HepG2 (cell line): ENCODE results near the gene IHH. TPM values are rescaled to one million over a fixed set of nuclear protein-coding genes. Genes with fewer than 3 reads are reported as not detected.

ENCODE experiments used
- ATAC-seq: fragments of 200-7000 bp; cut with Tn5 transposase; 3 replicates; pipeline ENCODE4 v1.9.1; 2020; ENCODE audit warnings: mild to moderate bottlenecking, moderate library complexity
- BruUV-seq: library from RNA; stranded (reverse); fragments of 400-500 nt; replicated peaks from 2 replicates; lab custom pipeline; 2021; lab: Mats Ljungman, UMichigan
- CTCF ChIA-PET: fragments of 300-600 bp; formaldehyde crosslinking; extraction: SDS; loops from one replicate; lab custom pipeline; 2021; ENCODE audit warnings: low total read pairs, inconsistent platforms, low intra/inter-chr PET ratio; lab: Yijun Ruan, JAX
- POLR2A ChIA-PET: fragments of 350-600 bp; sonication (Branson Sonifier 250); formaldehyde crosslinking; loops from one replicate; lab custom pipeline; 2020; ENCODE audit warnings: antibody characterized with exemption, inconsistent platforms; lab: Yijun Ruan, JAX
- DNase-seq: peaks from one replicate; pipeline ENCODE4 v3.0.0-alpha.2; 2015; ENCODE audit warnings: low spot score
- FAIRE-seq: peaks from 3 replicates; lab custom pipeline; 2011; peaks lifted over from hg19 to GRCh38; lab: Jason Lieb, UNC
- H2AFZ ChIP-seq: one replicate; pipeline ENCODE4 v1.6.1; 2011; ENCODE audit warnings: low read length, inconsistent platforms
- H3K27ac ChIP-seq: fragments of 300-600 bp; 3 replicates; pipeline ENCODE4 v1.8.0; 2011; ENCODE audit warnings: mixed run types, mild to moderate bottlenecking, mixed read lengths, low read length, inconsistent platforms; ENCODE audit not compliant: insufficient read depth; ENCODE audit errors: extremely low read length
- H3K27me3 ChIP-seq, 2 experiments: fragments of 200-600 bp in 1 of 2; 2 replicates in 1 of 2; 3 replicates in 1 of 2; pipeline versions ENCODE4 v1.6.0 to v1.8.0; 2011; ENCODE audit warnings: low read length in 2 of 2, mild to moderate bottlenecking in 2 of 2, moderate library complexity in 2 of 2, inconsistent platforms in 1 of 2; ENCODE audit not compliant: insufficient read depth in 2 of 2, control insufficient read depth in 1 of 2
- H3K36me3 ChIP-seq, 2 experiments: fragments of 200-600 bp in 1 of 2; replicated peaks in 1 of 2; 2 replicates in 1 of 2; 3 replicates in 1 of 2; pipeline versions ENCODE4 v1.5.1 to v1.8.0; 2011; ENCODE audit warnings: low read length in 2 of 2, inconsistent platforms in 1 of 2; ENCODE audit not compliant: insufficient read depth in 2 of 2, control insufficient read depth in 1 of 2
- H3K4me1 ChIP-seq: 2 replicates; pipeline ENCODE4 v1.5.1; 2012; ENCODE audit warnings: low read length, inconsistent platforms; ENCODE audit not compliant: insufficient read depth
- H3K4me2 ChIP-seq: 2 replicates; pipeline ENCODE4 v1.6.0; 2011; ENCODE audit warnings: low read depth, low read length, inconsistent platforms
- H3K4me3 ChIP-seq, 3 experiments: fragments of 200-600 bp in 1 of 3; sonication (generic), shearing (Covaris generic) in 1 of 3; replicated peaks in 1 of 3; 2 replicates each; pipeline ENCODE4 v1.5.1; 2011 to 2016; ENCODE audit warnings: low read length in 3 of 3, inconsistent platforms in 2 of 3, low read depth in 2 of 3, mild to moderate bottlenecking in 2 of 3, control low read depth in 1 of 3, mixed read lengths in 1 of 3; ENCODE audit not compliant: insufficient read depth in 1 of 3
- H3K79me2 ChIP-seq: one replicate; pipeline ENCODE4 v1.6.1; 2011; ENCODE audit warnings: low read length, inconsistent platforms; ENCODE audit not compliant: insufficient read depth
- H3K9ac ChIP-seq: 2 replicates; pipeline ENCODE4 v1.6.0; 2011; ENCODE audit warnings: mild to moderate bottlenecking, low read depth, low read length, inconsistent platforms; ENCODE audit not compliant: insufficient read depth
- H3K9me3 ChIP-seq: 2 replicates; pipeline ENCODE4 v1.5.1; 2012; ENCODE audit warnings: mild to moderate bottlenecking, low read length
- H4K20me1 ChIP-seq: 2 replicates; pipeline ENCODE4 v1.6.0; 2011; ENCODE audit warnings: inconsistent platforms, mild to moderate bottlenecking, low read length, moderate library complexity; ENCODE audit not compliant: insufficient read depth
- GFI1 ChIP-seq: sonication (generic); formaldehyde crosslinking; IDR thresholded peaks from 2 replicates; pipeline ENCODE4 v1.5.0; 2020; ENCODE audit warnings: missing genetic modification reagents, mild to moderate bottlenecking, borderline replicate concordance
- HMG20A ChIP-seq: IDR thresholded peaks from 2 replicates; pipeline ENCODE4 v1.6.1; 2016; ENCODE audit warnings: borderline replicate concordance
- KLF13 ChIP-seq: sonication (generic); formaldehyde crosslinking; IDR thresholded peaks from 2 replicates; pipeline ENCODE4 v1.4.0; 2020; ENCODE audit warnings: mild to moderate bottlenecking, missing genetic modification reagents
- MTA1 ChIP-seq: sonication (generic); formaldehyde crosslinking; IDR thresholded peaks from 2 replicates; pipeline ENCODE4 v1.4.0; 2020; ENCODE audit warnings: missing genetic modification reagents, mild to moderate bottlenecking, borderline replicate concordance
- NFKBIZ ChIP-seq: IDR thresholded peaks from 2 replicates; pipeline ENCODE4 v1.6.1; 2018; ENCODE audit warnings: missing genetic modification reagents, missing compliant biosample characterization
- NFYC ChIP-seq: IDR thresholded peaks from 2 replicates; pipeline ENCODE4 v1.6.1; 2016; ENCODE audit warnings: missing genetic modification reagents, missing compliant biosample characterization
- NR3C1 ChIP-seq: sonication (generic); formaldehyde crosslinking; IDR thresholded peaks from 2 replicates; pipeline ENCODE4 v1.4.0; 2020; ENCODE audit warnings: missing genetic modification reagents
- PHF20 ChIP-seq: sonication (generic); formaldehyde crosslinking; IDR thresholded peaks from 2 replicates; pipeline ENCODE4 v1.5.0; 2020; ENCODE audit warnings: mild to moderate bottlenecking, missing genetic modification reagents
- PHF8 ChIP-seq: sonication (generic); formaldehyde crosslinking; IDR thresholded peaks from 2 replicates; pipeline ENCODE4 v1.5.0; 2020; ENCODE audit warnings: missing genetic modification reagents
- PREB ChIP-seq: sonication (generic); formaldehyde crosslinking; IDR thresholded peaks from 2 replicates; pipeline ENCODE4 v1.4.0; 2020; ENCODE audit warnings: missing genetic modification reagents
- TAF15 ChIP-seq: fragments of 200-400 bp; formaldehyde crosslinking; IDR thresholded peaks from one replicate; pipeline ENCODE4 v1.6.1; 2018; ENCODE audit warnings: mild to moderate bottlenecking, low read depth, low read length; ENCODE audit not compliant: poor library complexity, severe bottlenecking
- YY1 ChIP-seq: IDR thresholded peaks from 2 replicates; pipeline ENCODE4 v1.6.1; 2011; ENCODE audit warnings: low read length, low read depth, moderate library complexity, mild to moderate bottlenecking; ENCODE audit not compliant: insufficient read depth, insufficient replicate concordance
- ZKSCAN1 ChIP-seq: fragments of 150-350 bp; IDR thresholded peaks from 2 replicates; pipeline ENCODE4 v1.6.1; 2014; ENCODE audit warnings: low read length
- ZNF343 ChIP-seq: sonication (generic); formaldehyde crosslinking; IDR thresholded peaks from 2 replicates; pipeline ENCODE4 v1.4.0; 2020; ENCODE audit warnings: mild to moderate bottlenecking, missing genetic modification reagents
- ZNF460 ChIP-seq: sonication (generic); formaldehyde crosslinking; IDR thresholded peaks from 2 replicates; pipeline ENCODE4 v1.5.1; 2020; ENCODE audit warnings: missing genetic modification reagents, mild to moderate bottlenecking, borderline replicate concordance
- ZNF609 ChIP-seq: sonication (generic); formaldehyde crosslinking; IDR thresholded peaks from 2 replicates; pipeline ENCODE4 v1.4.0; 2020; ENCODE audit warnings: mild to moderate bottlenecking, missing genetic modification reagents, borderline replicate concordance
- ZNF768 ChIP-seq: sonication (generic); formaldehyde crosslinking; IDR thresholded peaks from 2 replicates; pipeline ENCODE4 v1.4.0; 2020; ENCODE audit warnings: missing genetic modification reagents
- WGBS: methylation state at CpG from one replicate; pipeline ENCODE4 v1.1.6; 2017; ENCODE audit warnings: low lambda C conversion rate; 5-methylcytosine and 5-hydroxymethylcytosine counted together
- in situ Hi-C: cut with HindIII; loops from 2 replicates; pipeline ENCODE4 v1.10.0; 2017; ENCODE audit warnings: low pct_unique_long_range_greater_than_20kb; ENCODE audit not compliant: extremely low pct_ligation_motif_present
- intact Hi-C: fragments of 100-400 bp; cut with micrococcal nuclease; formaldehyde crosslinking; loops from one replicate; pipeline ENCODE4 v1.10.0; 2022; ENCODE audit not compliant: unreplicated experiment
- polyA plus RNA-seq, 8 experiments: library from polyadenylated mRNA; depleted of rRNA in 3 of 8; stranded (reverse) in 7 of 8; unstranded in 1 of 8; fragments of >200 nt; fragmentation: Illumina TruSeq in 4 of 8; extraction: Trizol in 4 of 8; gene quantifications; 2 replicates each; pipeline versions ENCODE4 v1.2.1 to v1.2.3, GENCODE V29; 2011 to 2016; ENCODE audit warnings: low read depth in 4 of 8, missing spikeins in 1 of 8, mixed read lengths in 1 of 8; ENCODE audit not compliant: insufficient read depth in 1 of 8
- total RNA-seq, 5 experiments: library from RNA; depleted of rRNA; stranded (reverse); fragments of >200 nt; fragmentation: Illumina TruSeq; extraction: Trizol; gene quantifications; 2 replicates each; pipeline ENCODE4 v1.2.3, GENCODE V29; 2016; ENCODE audit warnings: low read depth in 1 of 5
- TF ChIP-seq, protein P1 (sequence below): IDR thresholded peaks from 2 replicates; pipeline ENCODE4 v1.6.1; 2016; ENCODE audit warnings: mild to moderate bottlenecking, missing biosample characterization, missing genetic modification reagents

Gene IHH
- total and polyA plus RNA-seq, 2 of the 13 experiments (the other 11 are each of a cell fraction or from before 2014, with no cell fraction given): 0.42 TPM; not detected in 1

- no TSS peak for BruUV-seq
- Histone ChIP-seq H3K9me3 (no peaks in the 10 kb centered on the region), H2AFZ (no peak overlapping the region), H3K27ac (no peak overlapping the region), H4K20me1 (peaks cover 14% of the 10 kb centered on the region; the same call in 1 of the 2 replicates), H3K27me3 (peaks cover 18 to 88% of the 10 kb centered on the region in 2 experiments), H3K79me2 (no peaks in the 10 kb centered on the region), H3K4me2 (no peak overlapping the region), H3K4me3 (no peak overlapping the region), H3K9ac (no peak overlapping the region), H3K4me1 (no peaks in the 10 kb centered on the region), H3K36me3 (no peaks in the 10 kb centered on the region)
- ATAC-seq (peak; percentile 7; the same call in 2 of the 3 replicates), FAIRE-seq (no peak), DNase-seq (no peak)
- in situ Hi-C loops: no loop called here
- 31% methylated on average over 13 of the region's 13 CpGs for WGBS
- ChIA-PET CTCF (interaction anchor here (0.7 to 3.2 kb wide), 7 partner anchors 27 to 126 kb away, joined by 3 to 48 read pairs (median 4); no protein-coding TSS in a partner anchor), POLR2A (interaction anchor here (0.9 to 1.3 kb wide), 3 partner anchors 27 to 126 kb away, joined by 3 to 5 read pairs (median 3); no protein-coding TSS in a partner anchor)
- intact Hi-C loops: loop anchor here (1.0 to 2.0 kb wide), 3 partner anchors 26 to 126 kb away; no protein-coding TSS in a partner anchor
- TF ChIP-seq ZNF460 (CRISPR knock-in tag) (no peak), PHF8 (no peak), YY1 (no peak), PREB (no peak), NFYC (CRISPR knock-in tag) (no peak), NR3C1 (CRISPR knock-in tag) (no peak), PHF20 (CRISPR knock-in tag) (no peak), KLF13 (CRISPR knock-in tag) (0 out of 2 replicates have a peak, but pooled peaks have one; percentile 41), ZKSCAN1 (no peak), TAF15 (no peak), MTA1 (CRISPR knock-in tag) (peak; percentile 52; the same call in 1 of the 2 replicates), ZNF609 (0 out of 2 replicates have a peak, but pooled peaks have one; percentile 12), NFKBIZ (CRISPR knock-in tag) (no peak), ZNF768 (CRISPR knock-in tag) (0 out of 2 replicates have a peak, but pooled peaks have one; percentile 7), GFI1 (CRISPR knock-in tag) (no peak), HMG20A (CRISPR knock-in tag) (0 out of 2 replicates have a peak, but pooled peaks have one; percentile 17), ZNF343 (0 out of 2 replicates have a peak, but pooled peaks have one; percentile 25)
- TF ChIP-seq, protein P1, sequence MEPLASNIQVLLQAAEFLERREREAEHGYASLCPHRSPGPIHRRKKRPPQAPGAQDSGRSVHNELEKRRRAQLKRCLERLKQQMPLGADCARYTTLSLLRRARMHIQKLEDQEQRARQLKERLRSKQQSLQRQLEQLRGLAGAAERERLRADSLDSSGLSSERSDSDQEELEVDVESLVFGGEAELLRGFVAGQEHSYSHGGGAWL (CRISPR knock-in tag): no peak
Observed at GRCh38 chr2:219028996-219029828, 31.5 kb downstream of the IHH start.
